A673 (cell line): ENCODE data around the gene RABGGTA. TPM values are rescaled to one million over a fixed set of nuclear protein-coding genes. Genes with fewer than 3 reads are reported as not detected.

Source experiments
- BruUV-seq: library from RNA; stranded (reverse); fragments of 400-500 nt; replicated peaks from 2 replicates; lab custom pipeline; 2021; lab: Mats Ljungman, UMichigan
- CTCF ChIA-PET: fragments of 300-600 bp; sonication (Branson Sonifier 250); formaldehyde crosslinking; loops from one replicate; lab custom pipeline; 2022; ENCODE audit warnings: antibody characterized with exemption; lab: Charles Lee
- POLR2A ChIA-PET: fragments of 300-600 bp; sonication (Branson Sonifier 250); formaldehyde crosslinking; loops from one replicate; lab custom pipeline; 2022; ENCODE audit warnings: antibody characterized with exemption; ENCODE audit not compliant: low non-redundant PET; lab: Charles Lee
- DNase-seq: peaks from one replicate; pipeline ENCODE4 v3.0.0-alpha.2; 2015; ENCODE audit warnings: low spot score
- H3K27ac ChIP-seq: fragments of 200-600 bp; sonication (generic); 2 replicates; pipeline ENCODE4 v1.5.1; 2016; ENCODE audit warnings: mixed run types, low read depth, mild to moderate bottlenecking, mixed read lengths, antibody characterized with exemption, low read length; ENCODE audit not compliant: poor library complexity, severe bottlenecking
- H3K27me3 ChIP-seq: fragments of 200-600 bp; sonication (generic); replicated peaks from 2 replicates; pipeline ENCODE4 v1.6.1; 2017; ENCODE audit warnings: mixed run types, low read depth, mild to moderate bottlenecking, mixed read lengths, antibody characterized with exemption, low read length; ENCODE audit not compliant: insufficient read depth, poor library complexity
- H3K36me3 ChIP-seq: fragments of 200-600 bp; sonication (generic); 2 replicates; pipeline ENCODE4 v1.6.1; 2016; ENCODE audit warnings: mixed run types, mild to moderate bottlenecking, mixed read lengths, antibody characterized with exemption, low read length; ENCODE audit not compliant: insufficient read depth, poor library complexity, severe bottlenecking
- H3K4me1 ChIP-seq: fragments of 200-600 bp; sonication (generic); 2 replicates; pipeline ENCODE4 v1.6.1; 2017; ENCODE audit warnings: mixed run types, mild to moderate bottlenecking, mixed read lengths, antibody characterized with exemption, low read length; ENCODE audit not compliant: insufficient read depth, poor library complexity, severe bottlenecking
- H3K4me3 ChIP-seq: fragments of 200-600 bp; sonication (generic); 2 replicates; pipeline ENCODE4 v1.5.1; 2016; ENCODE audit warnings: low read depth, mixed run types, mild to moderate bottlenecking, mixed read lengths, low read length; ENCODE audit not compliant: poor library complexity, severe bottlenecking
- H3K9me3 ChIP-seq: fragments of 200-600 bp; sonication (generic); 2 replicates; pipeline ENCODE4 v1.6.1; 2016; ENCODE audit warnings: mixed run types, low read depth, mild to moderate bottlenecking, mixed read lengths, antibody characterized with exemption, low read length; ENCODE audit not compliant: poor library complexity, severe bottlenecking
- EZH2 ChIP-seq: fragments of 200-600 bp; sonication (generic); IDR thresholded peaks from 2 replicates; pipeline ENCODE4 v1.6.1; 2017; ENCODE audit warnings: borderline replicate concordance, low read depth, mild to moderate bottlenecking, mixed read lengths, antibody characterized with exemption, low read length; ENCODE audit not compliant: poor library complexity, severe bottlenecking
- intact Hi-C: fragments of 100-400 bp; cut with micrococcal nuclease; formaldehyde crosslinking; loops from one replicate; pipeline ENCODE4 v1.10.0; 2022; ENCODE audit not compliant: unreplicated experiment
- total RNA-seq: library from RNA; stranded (reverse); gene quantifications from 2 replicates; pipeline ENCODE4 v1.2.3, GENCODE V29; 2021
- TF ChIP-seq, protein P1 (sequence below): fragments of 300-800, 200-600 bp; sonication (generic); conservative IDR thresholded peaks from 2 replicates; pipeline ENCODE4 v1.5.1; 2017; ENCODE audit warnings: low read depth, mild to moderate bottlenecking, antibody characterized with exemption, low read length, moderate library complexity, mixed read lengths

Gene RABGGTA
- total RNA-seq, 1 experiment from 2014 or later: 22.2 TPM

DNA sequence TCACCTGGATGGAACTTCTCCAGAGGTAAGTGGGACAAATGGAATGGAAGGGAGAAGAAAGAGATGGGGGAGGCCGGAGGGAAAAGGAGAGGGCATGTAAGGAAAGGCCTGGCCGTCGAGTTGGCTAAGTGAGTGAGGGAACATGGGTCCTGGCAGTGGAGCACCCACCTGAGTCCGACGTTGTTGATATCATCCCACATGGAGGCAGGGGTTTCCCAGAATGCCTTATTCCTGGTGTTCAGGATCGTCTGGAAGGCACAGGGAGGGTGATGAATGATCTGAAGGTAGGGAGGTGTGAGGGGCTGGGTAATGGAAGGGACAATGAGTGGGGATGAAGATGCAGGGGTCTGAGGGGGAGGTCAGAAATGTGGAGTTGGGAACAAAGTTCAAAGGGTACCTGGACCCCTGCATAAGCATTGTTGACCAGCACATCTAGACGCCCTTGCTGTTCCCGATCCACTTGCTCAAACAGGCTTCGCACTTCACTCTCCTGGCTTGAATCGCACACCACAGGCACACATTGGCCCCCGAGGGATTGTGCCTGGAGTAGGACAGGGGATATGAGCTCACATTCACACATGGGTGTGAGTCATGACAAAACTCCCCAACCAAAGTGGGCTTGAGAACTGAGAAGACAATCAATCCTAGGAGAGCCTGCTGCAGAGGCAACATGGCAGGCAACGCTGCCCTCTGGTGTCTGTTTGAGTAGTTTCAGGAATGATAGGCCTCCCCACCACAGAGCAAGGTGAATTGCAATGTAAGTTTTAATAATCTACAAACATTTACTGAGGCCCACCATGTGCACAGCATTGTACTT is 25.2 kb upstream of the RABGGTA start:
- BruUV-seq: no TSS peak
- H3K27me3 ChIP-seq: no peaks in the 10 kb centered on the region
- no peak overlapping the region for H3K4me3 ChIP-seq
- intact Hi-C loops: loop anchor here (1.0 to 5.0 kb wide), 3 partner anchors 53 to 282 kb away; no protein-coding TSS in a partner anchor
- H3K27ac ChIP-seq: no peak overlapping the region
- POLR2A ChIA-PET: no interaction called here
- TF ChIP-seq, protein P1, sequence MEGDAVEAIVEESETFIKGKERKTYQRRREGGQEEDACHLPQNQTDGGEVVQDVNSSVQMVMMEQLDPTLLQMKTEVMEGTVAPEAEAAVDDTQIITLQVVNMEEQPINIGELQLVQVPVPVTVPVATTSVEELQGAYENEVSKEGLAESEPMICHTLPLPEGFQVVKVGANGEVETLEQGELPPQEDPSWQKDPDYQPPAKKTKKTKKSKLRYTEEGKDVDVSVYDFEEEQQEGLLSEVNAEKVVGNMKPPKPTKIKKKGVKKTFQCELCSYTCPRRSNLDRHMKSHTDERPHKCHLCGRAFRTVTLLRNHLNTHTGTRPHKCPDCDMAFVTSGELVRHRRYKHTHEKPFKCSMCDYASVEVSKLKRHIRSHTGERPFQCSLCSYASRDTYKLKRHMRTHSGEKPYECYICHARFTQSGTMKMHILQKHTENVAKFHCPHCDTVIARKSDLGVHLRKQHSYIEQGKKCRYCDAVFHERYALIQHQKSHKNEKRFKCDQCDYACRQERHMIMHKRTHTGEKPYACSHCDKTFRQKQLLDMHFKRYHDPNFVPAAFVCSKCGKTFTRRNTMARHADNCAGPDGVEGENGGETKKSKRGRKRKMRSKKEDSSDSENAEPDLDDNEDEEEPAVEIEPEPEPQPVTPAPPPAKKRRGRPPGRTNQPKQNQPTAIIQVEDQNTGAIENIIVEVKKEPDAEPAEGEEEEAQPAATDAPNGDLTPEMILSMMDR: peak; percentile 76
- TF ChIP-seq EZH2: no peak
- CTCF ChIA-PET: interaction anchor here (0.5 to 2.2 kb wide), 10 partner anchors 11 to 238 kb away, joined by 3 to 36 read pairs (median 4); partner anchors contain the start of genes CIDEB, RABGGTA and TINF2
- H3K9me3 ChIP-seq: no peaks in the 10 kb centered on the region
- peak; percentile 87 for DNase-seq
- H3K36me3 ChIP-seq: peaks cover under 1% of the 10 kb centered on the region
- no peaks in the 10 kb centered on the region for H3K4me1 ChIP-seq

DNA sequence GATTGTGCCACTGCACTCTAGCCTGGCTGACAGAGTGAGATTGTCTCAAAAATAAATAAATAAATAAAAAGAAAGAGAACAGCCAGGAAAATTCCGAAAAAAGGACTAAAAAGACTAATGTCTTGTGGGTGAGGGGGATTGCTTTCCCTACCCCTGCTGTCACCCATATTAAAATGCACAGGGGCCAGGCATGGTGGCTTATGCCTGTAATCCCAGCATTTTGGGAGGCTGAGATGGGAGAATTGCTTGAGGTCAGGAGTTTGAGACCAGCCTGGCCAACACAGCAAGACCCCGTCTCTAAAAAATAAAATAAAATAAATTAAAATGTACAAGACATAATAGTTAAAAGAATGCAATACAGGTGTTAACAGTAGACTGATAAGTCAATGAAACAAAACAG is 22.1 kb upstream of the RABGGTA start:
- no peak for DNase-seq
- H3K36me3 ChIP-seq: no peaks in the 10 kb centered on the region
- no peaks in the 10 kb centered on the region for H3K4me1 ChIP-seq
- H3K27me3 ChIP-seq: no peaks in the 10 kb centered on the region
- intact Hi-C loops: no loop called here
- POLR2A ChIA-PET: no interaction called here
- H3K9me3 ChIP-seq: no peaks in the 10 kb centered on the region
- BruUV-seq: no TSS peak
- H3K27ac ChIP-seq: no peak overlapping the region
- no peak overlapping the region for H3K4me3 ChIP-seq
- CTCF ChIA-PET: no interaction called here
- TF ChIP-seq, protein P1: no peak
- no peak for TF ChIP-seq EZH2

DNA sequence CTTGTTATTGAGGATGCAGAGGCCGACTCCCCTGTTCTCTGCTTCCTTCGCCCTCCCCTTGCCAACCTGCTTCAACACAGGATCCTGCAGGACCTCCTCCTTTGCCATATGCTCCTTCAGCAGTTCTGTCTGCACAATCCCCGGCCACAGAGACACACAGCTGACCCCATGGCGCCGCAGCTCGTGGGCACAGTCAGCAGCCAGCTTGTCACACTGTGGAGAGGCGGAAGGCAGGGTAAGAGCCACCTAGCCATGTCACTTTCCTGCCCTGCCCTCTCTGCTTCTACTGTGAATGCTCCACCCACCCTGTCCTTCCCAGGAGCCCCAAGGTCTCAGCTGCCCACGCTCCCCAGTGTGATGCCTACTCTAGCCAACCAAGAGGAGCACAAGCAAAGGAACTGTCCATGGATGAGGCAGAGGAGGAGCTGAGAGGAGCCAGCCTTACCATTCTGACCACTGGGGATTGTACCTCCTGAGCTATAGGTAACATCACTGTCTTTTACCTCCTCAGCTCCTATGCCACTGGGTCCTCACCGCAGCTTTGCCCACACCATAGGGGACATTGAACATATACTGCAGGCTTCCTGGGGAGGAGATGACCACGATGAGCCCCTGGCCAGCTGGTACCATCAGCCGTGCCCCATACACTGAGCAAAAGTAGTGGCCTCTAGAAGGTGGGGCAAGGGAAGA is 20.9 kb upstream of the RABGGTA start:
- intact Hi-C loops: no loop called here
- H3K27ac ChIP-seq: no peak overlapping the region
- no peak for DNase-seq
- ChIA-PET CTCF (no interaction called here), POLR2A (no interaction called here)
- H3K36me3 ChIP-seq: no peaks in the 10 kb centered on the region
- BruUV-seq: no TSS peak
- no peaks in the 10 kb centered on the region for H3K27me3 ChIP-seq
- H3K4me3 ChIP-seq: no peak overlapping the region
- no peaks in the 10 kb centered on the region for H3K9me3 ChIP-seq
- TF ChIP-seq, protein P1: no peak
- no peak for TF ChIP-seq EZH2
- H3K4me1 ChIP-seq: no peaks in the 10 kb centered on the region
